ENCODE results near the gene FAM168A. TPM values are rescaled to one million over a fixed set of nuclear protein-coding genes. Genes with fewer than 3 reads are reported as not detected.

FAM168A gene
- total RNA-seq, 1 donor: 28.2 TPM

- no peaks in the 10 kb centered on the region for H3K9me3 ChIP-seq (ENCODE audit: low read depth, low read length)
- H3K79me2 ChIP-seq (ENCODE audit: insufficient read depth, low read length): peaks cover 16% of the 10 kb centered on the region
- no peak overlapping the region for H3K4me3 ChIP-seq (ENCODE audit: insufficient read depth, low read length)
- H3K27me3 ChIP-seq (ENCODE audit: insufficient read depth, low read length): no peaks in the 10 kb centered on the region
- no peak overlapping the region for H2AFZ ChIP-seq (ENCODE audit: low read length)
- peaks cover 22% of the 10 kb centered on the region for H3K4me1 ChIP-seq (ENCODE audit: insufficient read depth, low read length)
- DNase-seq (ENCODE audit: insufficient read length, low spot score, missing footprints): no peak
- no peak overlapping the region for H3K4me2 ChIP-seq (ENCODE audit: insufficient read depth, low read length)
- no peak overlapping the region for H3K27ac ChIP-seq (ENCODE audit: low read depth, low read length)
- peaks cover 13% of the 10 kb centered on the region for H4K20me1 ChIP-seq (ENCODE audit: insufficient read depth, low read length)
- H3K36me3 ChIP-seq (ENCODE audit: insufficient read depth, low read length): peaks cover 32% of the 10 kb centered on the region
- no peak for TF ChIP-seq CTCF (IDR thresholded peaks at IDR 0.05; ENCODE audit: extremely low read depth, low read depth, low read length)
Measured at GRCh38 chr11:73395297-73396208, 202.4 kb downstream of the FAM168A start.

DNA sequence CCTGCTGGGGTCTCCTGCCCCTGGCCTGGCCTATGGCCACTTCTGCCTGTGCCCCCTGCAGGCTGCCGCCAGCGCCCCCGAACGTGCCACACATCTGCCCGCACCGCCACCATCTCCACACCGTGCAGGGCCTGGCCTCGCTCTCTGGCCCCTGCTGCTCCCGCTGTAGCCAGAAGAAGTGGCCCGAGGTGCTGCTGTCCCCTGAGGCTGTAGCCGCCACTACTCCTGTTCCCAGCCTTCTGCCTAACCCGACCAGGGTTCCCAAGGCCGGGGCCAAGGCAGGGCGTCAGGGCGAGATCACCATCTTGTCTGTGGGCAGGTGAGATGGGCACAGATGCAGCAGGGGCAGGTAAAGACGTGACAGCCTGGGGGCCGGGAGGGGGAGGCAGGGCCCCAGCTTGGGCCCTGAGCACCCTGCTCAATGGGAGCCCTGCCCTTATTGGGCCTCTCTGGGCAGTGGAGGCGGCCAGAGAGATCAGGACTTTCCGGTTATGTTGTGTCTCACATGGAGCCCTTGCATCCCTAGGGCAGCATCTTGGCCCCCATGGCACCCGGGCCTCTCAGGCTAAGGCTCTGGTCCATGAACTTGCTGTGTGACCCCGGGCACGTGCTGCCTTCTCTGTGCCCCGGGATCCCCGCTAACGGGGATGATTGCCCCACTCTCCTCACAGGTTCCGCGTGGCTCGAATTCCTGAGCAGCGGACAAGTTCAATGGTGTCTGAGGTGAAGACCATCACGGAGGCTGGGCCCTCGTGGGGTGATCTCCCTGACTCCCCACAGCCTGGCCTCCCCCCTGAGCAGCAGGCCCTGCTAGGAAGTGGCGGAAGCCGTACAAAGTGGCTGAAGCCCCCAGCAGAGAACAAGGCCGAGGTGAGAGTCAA, 203.3 kb downstream of the FAM168A start:
- peaks cover 22% of the 10 kb centered on the region for H4K20me1 ChIP-seq (ENCODE audit: insufficient read depth, low read length)
- no peak overlapping the region for H3K27ac ChIP-seq (ENCODE audit: low read depth, low read length)
- H3K4me2 ChIP-seq (ENCODE audit: insufficient read depth, low read length): no peak overlapping the region
- no peak overlapping the region for H3K4me3 ChIP-seq (ENCODE audit: insufficient read depth, low read length)
- H3K27me3 ChIP-seq (ENCODE audit: insufficient read depth, low read length): no peaks in the 10 kb centered on the region
- peaks cover 19% of the 10 kb centered on the region for H3K4me1 ChIP-seq (ENCODE audit: insufficient read depth, low read length)
- DNase-seq (ENCODE audit: insufficient read length, low spot score, missing footprints): no peak
- peaks cover 25% of the 10 kb centered on the region for H3K79me2 ChIP-seq (ENCODE audit: insufficient read depth, low read length)
- TF ChIP-seq CTCF (IDR thresholded peaks at IDR 0.05; ENCODE audit: extremely low read depth, low read depth, low read length): no peak
- H3K36me3 ChIP-seq (ENCODE audit: insufficient read depth, low read length): peaks cover 32% of the 10 kb centered on the region
- H3K9me3 ChIP-seq (ENCODE audit: low read depth, low read length): no peaks in the 10 kb centered on the region
- H2AFZ ChIP-seq (ENCODE audit: low read length): no peak overlapping the region

DNA sequence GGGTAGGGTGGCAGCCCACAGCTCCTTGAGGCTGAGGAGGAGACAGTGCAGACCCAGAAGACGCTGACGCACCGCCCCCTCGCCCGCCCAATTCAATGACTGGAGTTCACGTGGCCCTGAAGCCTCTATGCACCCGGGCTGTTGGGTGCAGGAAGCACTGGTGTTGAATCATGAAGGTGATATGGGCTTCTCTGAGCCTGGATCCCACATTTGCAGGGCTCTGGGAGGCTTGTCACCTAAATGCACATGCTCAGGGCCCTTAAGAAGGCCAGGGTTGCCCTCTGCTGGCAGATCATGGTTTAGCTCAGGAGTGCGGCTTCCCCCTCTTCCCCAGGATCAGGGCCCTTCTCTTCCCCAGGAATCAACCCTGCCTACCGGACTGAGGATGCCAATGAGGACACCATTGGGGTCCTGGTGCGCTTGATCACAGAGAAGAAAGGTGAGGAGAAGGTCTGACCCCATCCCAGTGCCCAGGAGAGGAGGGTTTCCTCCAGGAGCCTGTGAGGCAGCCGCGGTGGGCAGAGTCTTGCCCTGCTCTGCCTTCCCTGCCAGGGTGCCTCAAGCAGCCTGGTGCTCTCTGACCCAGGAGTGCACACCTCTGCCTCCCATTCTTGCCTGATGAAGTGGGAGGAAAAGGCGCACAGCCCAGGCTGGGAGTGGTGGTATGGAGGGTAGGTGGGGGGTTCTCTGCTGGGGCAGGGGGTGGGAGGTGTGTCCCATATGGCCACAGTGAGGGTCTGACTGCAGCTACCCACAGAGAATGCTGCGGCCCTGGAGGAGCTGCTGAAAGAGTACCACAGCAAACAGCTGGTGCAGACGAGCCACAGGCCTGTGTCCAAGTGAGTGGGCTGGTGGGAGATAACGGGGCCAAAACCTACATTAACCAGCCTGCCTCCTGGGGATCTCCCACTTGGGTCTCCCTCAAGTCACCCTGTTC, 204.2 kb downstream of the FAM168A start:
- Histone ChIP-seq H3K4me3 (ENCODE audit: insufficient read depth, low read length) (no peak overlapping the region), H2AFZ (ENCODE audit: low read length) (no peak overlapping the region), H3K27me3 (ENCODE audit: insufficient read depth, low read length) (no peaks in the 10 kb centered on the region), H3K27ac (ENCODE audit: low read depth, low read length) (peak overlapping the region; percentile 45), H3K4me2 (ENCODE audit: insufficient read depth, low read length) (no peak overlapping the region), H3K79me2 (ENCODE audit: insufficient read depth, low read length) (peaks cover 33% of the 10 kb centered on the region), H3K4me1 (ENCODE audit: insufficient read depth, low read length) (peaks cover 10% of the 10 kb centered on the region), H4K20me1 (ENCODE audit: insufficient read depth, low read length) (peaks cover 24% of the 10 kb centered on the region), H3K9me3 (ENCODE audit: low read depth, low read length) (no peaks in the 10 kb centered on the region), H3K36me3 (ENCODE audit: insufficient read depth, low read length) (peaks cover 32% of the 10 kb centered on the region)
- peak; percentile 98 for DNase-seq (ENCODE audit: insufficient read length, low spot score, missing footprints)
- TF ChIP-seq CTCF (IDR thresholded peaks at IDR 0.05; ENCODE audit: extremely low read depth, low read depth, low read length): peak; percentile 91

All from osteoblast (primary cell).